Measurements from ENCODE around the gene BPIFB6.

Gene BPIFB6

GRCh38 chr20:32983459-32984112 lies 47.9 kb upstream of the BPIFB6 start:
- Histone ChIP-seq H3K4me3 (ENCODE audit: low read depth, low read length) (no peak overlapping the region), H3K4me1 (ENCODE audit: control insufficient read depth, insufficient read depth, low read length) (no peaks in the 10 kb centered on the region), H3K27ac (ENCODE audit: extremely low read depth, low read depth, low read length) (no peak overlapping the region), H3K9me3 (ENCODE audit: control insufficient read depth, insufficient read depth, low read depth, low read length) (no peaks in the 10 kb centered on the region), H3K36me3 (ENCODE audit: control insufficient read depth in 2 of 2, insufficient read depth in 1 of 2, low read length in 2 of 2) (no peaks in the 10 kb centered on the region)
- ChIA-PET CTCF (no interaction called here), POLR2A (no interaction called here)
- no peak for TF ChIP-seq ZSCAN30 (tag by site-specific recombination; IDR thresholded peaks at IDR 0.05)
- TF ChIP-seq GLI4 (tag by site-specific recombination; IDR thresholded peaks at IDR 0.05): no peak
- no peak for TF ChIP-seq ZNF658 (tag by site-specific recombination; IDR thresholded peaks at IDR 0.05)
- TF ChIP-seq ZNF76 (tag by site-specific recombination; IDR thresholded peaks at IDR 0.05; ENCODE audit: borderline replicate concordance, low read depth): no peak
- TF ChIP-seq, protein P1, sequence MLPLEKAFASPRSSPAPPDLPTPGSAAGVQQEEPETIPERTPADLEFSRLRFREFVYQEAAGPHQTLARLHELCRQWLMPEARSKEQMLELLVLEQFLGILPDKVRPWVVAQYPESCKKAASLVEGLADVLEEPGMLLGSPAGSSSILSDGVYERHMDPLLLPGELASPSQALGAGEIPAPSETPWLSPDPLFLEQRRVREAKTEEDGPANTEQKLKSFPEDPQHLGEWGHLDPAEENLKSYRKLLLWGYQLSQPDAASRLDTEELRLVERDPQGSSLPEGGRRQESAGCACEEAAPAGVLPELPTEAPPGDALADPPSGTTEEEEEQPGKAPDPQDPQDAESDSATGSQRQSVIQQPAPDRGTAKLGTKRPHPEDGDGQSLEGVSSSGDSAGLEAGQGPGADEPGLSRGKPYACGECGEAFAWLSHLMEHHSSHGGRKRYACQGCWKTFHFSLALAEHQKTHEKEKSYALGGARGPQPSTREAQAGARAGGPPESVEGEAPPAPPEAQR (tag by site-specific recombination; IDR thresholded peaks at IDR 0.05): no peak
- no peak for TF ChIP-seq ZNF792 (tag by site-specific recombination; IDR thresholded peaks at IDR 0.05)
- TF ChIP-seq ZNF354C (tag by site-specific recombination; IDR thresholded peaks at IDR 0.05; ENCODE audit: borderline replicate concordance, low read depth): no peak
- no peak for TF ChIP-seq SP7 (tag by site-specific recombination; IDR thresholded peaks at IDR 0.05)
- TF ChIP-seq ZNF16 (tag by site-specific recombination; IDR thresholded peaks at IDR 0.05; ENCODE audit: low read depth): no peak
- TF ChIP-seq KLF8 (tag by site-specific recombination; IDR thresholded peaks at IDR 0.05): no peak

DNA sequence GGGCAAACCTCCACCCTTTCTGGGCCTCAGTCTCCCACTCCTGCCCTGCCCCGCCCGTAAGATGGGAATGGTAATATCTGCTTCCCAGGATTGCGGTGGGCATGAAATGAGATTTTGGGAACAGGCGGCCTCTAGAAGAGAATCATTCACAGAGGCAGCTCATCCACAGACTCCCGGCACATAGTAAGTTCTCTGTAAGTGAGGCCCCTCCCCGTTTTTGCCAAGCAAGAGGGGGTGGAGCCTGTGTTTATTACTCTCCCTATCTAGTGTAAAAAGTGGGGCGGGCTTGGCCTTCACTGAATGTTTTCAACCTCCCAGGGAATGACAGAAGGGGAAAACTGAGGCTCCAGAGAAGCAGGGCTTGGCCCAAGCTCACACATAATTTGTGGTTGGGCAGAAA lies 47.3 kb upstream of the BPIFB6 start:
- H3K4me3 ChIP-seq (ENCODE audit: low read depth, low read length): no peak overlapping the region
- ChIA-PET POLR2A (no interaction called here), CTCF (interaction anchor here (0.5 kb wide), 1 partner anchor 469 kb away, joined by 3 read pairs; no protein-coding TSS in a partner anchor)
- no peaks in the 10 kb centered on the region for H3K36me3 ChIP-seq (ENCODE audit: control insufficient read depth in 2 of 2, insufficient read depth in 1 of 2, low read length in 2 of 2)
- H3K27ac ChIP-seq (ENCODE audit: extremely low read depth, low read depth, low read length): no peak overlapping the region
- no peaks in the 10 kb centered on the region for H3K9me3 ChIP-seq (ENCODE audit: control insufficient read depth, insufficient read depth, low read depth, low read length)
- TF ChIP-seq ZNF776 (tag by site-specific recombination; IDR thresholded peaks at IDR 0.05; ENCODE audit: borderline replicate concordance): no peak
- no peak for TF ChIP-seq TRIM28 (IDR thresholded peaks at IDR 0.05; ENCODE audit: borderline replicate concordance, low read length)
- TF ChIP-seq ZNF704 (tag by site-specific recombination; IDR thresholded peaks at IDR 0.05): no peak
- TF ChIP-seq HIC1 (tag by site-specific recombination; IDR thresholded peaks at IDR 0.05): no peak
- 0 out of 2 replicates have a peak, but pooled peaks have one; percentile 9 for TF ChIP-seq ZNF341 (tag by site-specific recombination; IDR thresholded peaks at IDR 0.05; ENCODE audit: low read depth)
- no peaks in the 10 kb centered on the region for H3K4me1 ChIP-seq (ENCODE audit: control insufficient read depth, insufficient read depth, low read length)

DNA sequence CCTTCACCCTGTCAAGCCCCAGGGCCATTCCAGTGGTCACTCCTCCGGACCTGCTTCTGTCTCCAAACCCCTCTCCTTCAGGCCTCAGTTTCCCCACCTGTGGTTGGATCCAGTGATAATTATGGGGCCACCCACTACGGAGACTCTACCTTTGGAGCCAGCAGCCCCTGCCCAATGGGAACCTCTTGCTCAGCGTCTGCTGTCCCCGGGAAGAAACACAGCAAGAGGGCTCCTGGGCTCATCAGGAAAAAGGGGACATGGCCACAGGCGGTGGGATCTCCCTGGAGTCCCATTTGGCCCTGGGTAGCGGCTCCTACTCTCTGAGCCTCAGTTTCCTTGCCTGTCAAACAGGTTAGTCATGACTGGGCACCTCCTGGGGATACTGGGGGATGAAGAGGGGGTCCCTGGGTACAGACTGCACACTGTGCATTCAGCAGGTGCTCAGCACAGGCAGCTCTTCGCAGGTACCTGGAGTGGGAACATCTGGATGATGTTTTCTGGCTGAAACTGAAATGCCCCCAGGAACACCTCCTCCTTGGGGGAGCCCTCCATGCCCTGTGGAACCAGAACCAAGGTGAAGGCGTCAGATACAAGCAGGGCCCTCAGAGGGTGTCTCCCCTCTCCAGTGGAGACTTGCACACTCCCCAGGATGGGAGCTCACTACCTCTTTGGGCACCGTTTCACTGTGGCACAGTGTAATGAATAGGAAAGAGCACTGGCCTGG lies 46.7 kb upstream of the BPIFB6 start:
- Histone ChIP-seq H3K36me3 (ENCODE audit: control insufficient read depth in 2 of 2, insufficient read depth in 1 of 2, low read length in 2 of 2) (no peaks in the 10 kb centered on the region), H3K4me1 (ENCODE audit: control insufficient read depth, insufficient read depth, low read length) (no peaks in the 10 kb centered on the region), H3K9me3 (ENCODE audit: control insufficient read depth, insufficient read depth, low read depth, low read length) (no peaks in the 10 kb centered on the region), H3K4me3 (ENCODE audit: low read depth, low read length) (no peak overlapping the region), H3K27ac (ENCODE audit: extremely low read depth, low read depth, low read length) (no peak overlapping the region)
- ChIA-PET CTCF (interaction anchor here (0.5 to 0.8 kb wide), 2 partner anchors 468 to 785 kb away, joined by 3 read pairs; no protein-coding TSS in a partner anchor), POLR2A (no interaction called here)
- no peak for TF ChIP-seq REPIN1 (tag by site-specific recombination; IDR thresholded peaks at IDR 0.05; ENCODE audit: low read depth)
- TF ChIP-seq ZNF561 (tag by site-specific recombination; IDR thresholded peaks at IDR 0.05; ENCODE audit: borderline replicate concordance): no peak
- TF ChIP-seq, protein P2, sequence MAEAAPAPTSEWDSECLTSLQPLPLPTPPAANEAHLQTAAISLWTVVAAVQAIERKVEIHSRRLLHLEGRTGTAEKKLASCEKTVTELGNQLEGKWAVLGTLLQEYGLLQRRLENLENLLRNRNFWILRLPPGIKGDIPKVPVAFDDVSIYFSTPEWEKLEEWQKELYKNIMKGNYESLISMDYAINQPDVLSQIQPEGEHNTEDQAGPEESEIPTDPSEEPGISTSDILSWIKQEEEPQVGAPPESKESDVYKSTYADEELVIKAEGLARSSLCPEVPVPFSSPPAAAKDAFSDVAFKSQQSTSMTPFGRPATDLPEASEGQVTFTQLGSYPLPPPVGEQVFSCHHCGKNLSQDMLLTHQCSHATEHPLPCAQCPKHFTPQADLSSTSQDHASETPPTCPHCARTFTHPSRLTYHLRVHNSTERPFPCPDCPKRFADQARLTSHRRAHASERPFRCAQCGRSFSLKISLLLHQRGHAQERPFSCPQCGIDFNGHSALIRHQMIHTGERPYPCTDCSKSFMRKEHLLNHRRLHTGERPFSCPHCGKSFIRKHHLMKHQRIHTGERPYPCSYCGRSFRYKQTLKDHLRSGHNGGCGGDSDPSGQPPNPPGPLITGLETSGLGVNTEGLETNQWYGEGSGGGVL (tag by site-specific recombination; IDR thresholded peaks at IDR 0.05): no peak
- no peak for TF ChIP-seq ZNF544 (tag by site-specific recombination; IDR thresholded peaks at IDR 0.05)
